Mesendoderm (in vitro differentiated cells): ENCODE data around the gene LNP1.
A peak's percentile ranks its signal among the peaks of the same experiment; 100 is the strongest.
"Not testable (repeated sequence)": the region's sequence is repeated elsewhere in the genome, so short reads cannot be mapped to it uniquely, and the experiment has no call there.

Experiments
- DNase-seq: peaks from one replicate; pipeline ENCODE4 v3.0.0; 2013
- H2AK5ac ChIP-seq: 2 replicates; pipeline ENCODE4 v1.6.1; 2013; ENCODE audit warnings: low read length, inconsistent platforms
- H2BK120ac ChIP-seq: 2 replicates; pipeline ENCODE4 v1.6.1; 2013; ENCODE audit warnings: low read depth, mild to moderate bottlenecking, low read length, moderate library complexity, mixed read lengths
- H2BK15ac ChIP-seq: replicated peaks from 2 replicates; pipeline ENCODE4 v1.6.1; 2013; ENCODE audit warnings: low read depth, mild to moderate bottlenecking, moderate library complexity
- H2BK5ac ChIP-seq: 2 replicates; pipeline ENCODE4 v1.6.1; 2013; ENCODE audit warnings: low read length, inconsistent platforms
- H3K18ac ChIP-seq: 2 replicates; pipeline ENCODE4 v1.6.1; 2013; ENCODE audit warnings: mild to moderate bottlenecking, low read length, mixed read lengths
- H3K23ac ChIP-seq: one replicate; pipeline ENCODE4 v1.6.1; 2013; ENCODE audit warnings: low read length
- H3K27ac ChIP-seq: 2 replicates; pipeline ENCODE4 v1.5.1; 2013; ENCODE audit warnings: low read depth, mild to moderate bottlenecking, inconsistent platforms, low read length, moderate library complexity
- H3K27me3 ChIP-seq: 2 replicates; pipeline ENCODE4 v1.6.1; 2013; ENCODE audit warnings: low read length, control low read depth, mild to moderate bottlenecking, inconsistent platforms; ENCODE audit not compliant: insufficient read depth, poor library complexity
- H3K36me3 ChIP-seq: 2 replicates; pipeline ENCODE4 v1.6.1; 2013; ENCODE audit warnings: low read length, inconsistent platforms; ENCODE audit not compliant: control insufficient read depth, insufficient read depth
- H3K4ac ChIP-seq: one replicate; pipeline ENCODE4 v1.6.1; 2013; ENCODE audit warnings: low read depth, mild to moderate bottlenecking, low read length, moderate library complexity
- H3K4me1 ChIP-seq: 2 replicates; pipeline ENCODE4 v1.6.1; 2013; ENCODE audit warnings: low read depth, low read length, inconsistent platforms; ENCODE audit not compliant: control insufficient read depth
- H3K4me2 ChIP-seq: 2 replicates; pipeline ENCODE4 v1.6.1; 2013; ENCODE audit warnings: low read length
- H3K4me3 ChIP-seq: 2 replicates; pipeline ENCODE4 v1.5.1; 2013; ENCODE audit warnings: mild to moderate bottlenecking, low read length
- H3K56ac ChIP-seq: one replicate; pipeline ENCODE4 v1.6.1; 2013; ENCODE audit warnings: low read length
- H3K79me1 ChIP-seq: 2 replicates; pipeline ENCODE4 v1.6.1; 2013; ENCODE audit warnings: low read length, inconsistent platforms
- H3K79me2 ChIP-seq: 2 replicates; pipeline ENCODE4 v1.6.1; 2013; ENCODE audit warnings: mild to moderate bottlenecking, low read length; ENCODE audit not compliant: control insufficient read depth, insufficient read depth
- H3K9ac ChIP-seq: 2 replicates; pipeline ENCODE4 v1.6.1; 2013; ENCODE audit warnings: low read length, inconsistent platforms
- H4K5ac ChIP-seq: one replicate; pipeline ENCODE4 v1.6.1; 2013; ENCODE audit warnings: low read length
- H4K8ac ChIP-seq: one replicate; pipeline ENCODE4 v1.6.1; 2013; ENCODE audit warnings: low read depth, mild to moderate bottlenecking, control low read depth, low read length, moderate library complexity
- WGBS: extraction: QIAGEN DNeasy Blood & Tissue Kit; methylation state at CpG from one replicate; pipeline ENCODE4 v1.1.7; 2013; ENCODE audit warnings: low lambda C conversion rate, missing lambda C conversion rate; ENCODE audit not compliant: insufficient coverage; ENCODE audit errors: extremely low coverage; 5-methylcytosine and 5-hydroxymethylcytosine counted together

The LNP1 gene

GRCh38 chr3:100471444-100471843 is 70.1 kb downstream of the LNP1 start:
- H3K27me3 ChIP-seq, result no peaks in the 10 kb centered on the region
- no peak overlapping the region for H3K56ac ChIP-seq
- H4K5ac ChIP-seq, result no peak overlapping the region
- H2BK15ac ChIP-seq, result no peak overlapping the region
- no peak overlapping the region for H3K4me2 ChIP-seq
- H3K4me3 ChIP-seq, result no peak overlapping the region
- no CpG with 5 or more reads among the region's 2 CpGs for WGBS
- H3K4ac ChIP-seq, result no peak overlapping the region
- H2AK5ac ChIP-seq, result no peak overlapping the region
- H3K4me1 ChIP-seq, result no peaks in the 10 kb centered on the region
- no peak for DNase-seq
- no peaks in the 10 kb centered on the region for H3K79me2 ChIP-seq
- no peak overlapping the region for H2BK5ac ChIP-seq
- H3K23ac ChIP-seq, result no peak overlapping the region
- no peak overlapping the region for H3K18ac ChIP-seq
- H3K27ac ChIP-seq, result no peak overlapping the region
- no peaks in the 10 kb centered on the region for H3K79me1 ChIP-seq
- H3K36me3 ChIP-seq, result no peaks in the 10 kb centered on the region
- no peak overlapping the region for H3K9ac ChIP-seq
- no peak overlapping the region for H2BK120ac ChIP-seq
- H4K8ac ChIP-seq, result no peak overlapping the region

GRCh38 chr3:100477851-100478360 is 76.6 kb downstream of the LNP1 start:
- not testable (repeated sequence) for H3K27me3 ChIP-seq, DNase-seq, H3K56ac ChIP-seq, H3K18ac ChIP-seq, H2AK5ac ChIP-seq, H3K23ac ChIP-seq, H2BK15ac ChIP-seq, H3K27ac ChIP-seq, H3K79me1 ChIP-seq, H3K79me2 ChIP-seq, H3K36me3 ChIP-seq, H3K4me2 ChIP-seq, H4K8ac ChIP-seq, H3K9ac ChIP-seq, H2BK120ac ChIP-seq, H3K4ac ChIP-seq, H4K5ac ChIP-seq, H3K4me3 ChIP-seq, H3K4me1 ChIP-seq, H2BK5ac ChIP-seq
- WGBS, result no CpG with 5 or more reads among the region's 32 CpGs

- H3K27me3 ChIP-seq, H3K4ac ChIP-seq, H3K4me3 ChIP-seq, H2BK120ac ChIP-seq, H3K18ac ChIP-seq, H4K8ac ChIP-seq, H2BK15ac ChIP-seq, H3K27ac ChIP-seq, DNase-seq, H2BK5ac ChIP-seq, H3K36me3 ChIP-seq, H3K79me1 ChIP-seq, H4K5ac ChIP-seq, H3K56ac ChIP-seq, H3K79me2 ChIP-seq, H3K4me2 ChIP-seq, H3K23ac ChIP-seq, H3K4me1 ChIP-seq, H3K9ac ChIP-seq, H2AK5ac ChIP-seq: not testable (repeated sequence)
- no CpG with 5 or more reads among the region's 25 CpGs for WGBS
Observed at GRCh38 chr3:100478521-100478920, 77.2 kb downstream of the LNP1 start.

- Histone ChIP-seq H3K4me3 (no peak overlapping the region), H2BK5ac (no peak overlapping the region), H2AK5ac (no peak overlapping the region), H3K27ac (no peak overlapping the region), H4K5ac (no peak overlapping the region), H3K9ac (no peak overlapping the region), H3K79me1 (no peaks in the 10 kb centered on the region), H3K18ac (no peak overlapping the region), H3K56ac (no peak overlapping the region), H3K4me1 (no peaks in the 10 kb centered on the region), H2BK15ac (no peak overlapping the region), H2BK120ac (no peak overlapping the region), H3K36me3 (no peaks in the 10 kb centered on the region), H4K8ac (no peak overlapping the region), H3K4ac (no peak overlapping the region), H3K4me2 (no peak overlapping the region), H3K27me3 (no peaks in the 10 kb centered on the region), H3K23ac (no peak overlapping the region), H3K79me2 (no peaks in the 10 kb centered on the region)
- DNase-seq, result peak; percentile 53
- no CpG with 5 or more reads among the region's 5 CpGs for WGBS
Observed at GRCh38 chr3:100480081-100480480, 78.7 kb downstream of the LNP1 start.

GRCh38 chr3:100482176-100482575 is 80.8 kb downstream of the LNP1 start:
- no CpG with 5 or more reads among the region's 2 CpGs for WGBS
- H2BK15ac ChIP-seq, result no peak overlapping the region
- H3K36me3 ChIP-seq, result no peaks in the 10 kb centered on the region
- no peak overlapping the region for H3K56ac ChIP-seq
- no peak overlapping the region for H3K4ac ChIP-seq
- H2BK5ac ChIP-seq, result no peak overlapping the region
- no peaks in the 10 kb centered on the region for H3K79me1 ChIP-seq
- H3K4me1 ChIP-seq, result no peaks in the 10 kb centered on the region
- H3K79me2 ChIP-seq, result no peaks in the 10 kb centered on the region
- H4K5ac ChIP-seq, result no peak overlapping the region
- H3K27ac ChIP-seq, result no peak overlapping the region
- no peak overlapping the region for H3K23ac ChIP-seq
- H2BK120ac ChIP-seq, result no peak overlapping the region
- no peak overlapping the region for H3K4me2 ChIP-seq
- no peak overlapping the region for H3K9ac ChIP-seq
- H3K27me3 ChIP-seq, result no peaks in the 10 kb centered on the region
- no peak overlapping the region for H2AK5ac ChIP-seq
- DNase-seq, result peak; percentile 49
- H3K18ac ChIP-seq, result no peak overlapping the region
- H3K4me3 ChIP-seq, result no peak overlapping the region
- no peak overlapping the region for H4K8ac ChIP-seq

- Histone ChIP-seq H2BK5ac (no peak overlapping the region), H3K27ac (no peak overlapping the region), H3K36me3 (no peaks in the 10 kb centered on the region), H4K5ac (no peak overlapping the region), H3K56ac (no peak overlapping the region), H3K4me3 (no peak overlapping the region), H3K27me3 (no peaks in the 10 kb centered on the region), H3K23ac (no peak overlapping the region), H2BK120ac (no peak overlapping the region), H3K9ac (no peak overlapping the region), H3K79me2 (no peaks in the 10 kb centered on the region), H3K4ac (no peak overlapping the region), H2AK5ac (no peak overlapping the region), H2BK15ac (no peak overlapping the region), H4K8ac (no peak overlapping the region), H3K18ac (no peak overlapping the region), H3K79me1 (no peaks in the 10 kb centered on the region), H3K4me1 (no peaks in the 10 kb centered on the region), H3K4me2 (no peak overlapping the region)
- WGBS, result no CpG with 5 or more reads among the region's 1 CpG
- DNase-seq, result no peak
Observed at GRCh38 chr3:100483529-100483928, 82.2 kb downstream of the LNP1 start.
